Measurements from ENCODE around the gene TBX5. TPM values are rescaled to one million over a fixed set of nuclear protein-coding genes. Genes with fewer than 3 reads are reported as not detected.
A peak's percentile ranks its signal among the peaks of the same experiment; 100 is the strongest.

Gene TBX5
- total and polyA plus RNA-seq, 4 experiments from 2014 or later = not detected

DNA sequence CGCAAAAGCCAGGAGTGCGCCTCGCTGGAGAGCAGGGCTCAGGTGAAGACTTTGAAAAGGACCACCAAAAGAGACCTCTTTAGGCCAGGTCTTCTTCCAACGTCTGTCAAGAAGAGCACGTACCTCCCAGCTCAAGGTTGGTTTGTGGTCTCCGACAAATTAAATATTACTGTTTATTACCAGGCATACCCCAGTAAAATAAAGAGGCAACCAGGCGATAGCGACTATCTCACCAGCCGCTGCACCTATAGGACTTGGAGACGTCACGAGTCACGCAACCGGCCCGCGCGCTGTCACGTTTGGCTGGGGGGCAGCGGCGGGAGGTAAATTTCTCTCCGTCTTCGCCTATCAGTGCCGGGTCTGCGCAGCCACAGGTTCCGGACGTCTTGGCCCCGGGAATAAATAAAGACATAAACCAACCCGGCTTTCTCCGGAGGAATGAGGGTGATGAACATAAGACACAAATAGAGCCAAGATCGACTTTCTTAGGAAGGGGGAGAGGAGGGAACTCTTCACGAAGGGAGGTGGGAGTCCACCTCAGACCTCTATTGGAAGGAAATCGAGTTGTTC lies 2.0 kb upstream of the TBX5 start:
- H3K4me1 Mint-ChIP-seq = peaks cover 1 to 10% (median 9%) of the 10 kb centered on the region in 4 donors
- H3K36me3 Mint-ChIP-seq = no peaks in the 10 kb centered on the region
- POLR2A ChIA-PET (ENCODE audit: partially characterized antibody) = no interaction called here
- no peaks in the 10 kb centered on the region for H3K36me3 ChIP-seq (ENCODE audit: insufficient read depth, low read length)
- H3K27me3 Mint-ChIP-seq = peaks cover 56 to 62% of the 10 kb centered on the region in 2 donors
- H3K27ac Mint-ChIP-seq = no peak overlapping the region
- peaks cover 0 to 11% (median 4%) of the 10 kb centered on the region in 8 donors for H3K9me3 Mint-ChIP-seq
- H3K27ac ChIP-seq (ENCODE audit: low read depth, low read length) = no peak overlapping the region
- H3K4me1 ChIP-seq (ENCODE audit: insufficient read depth, low read length) = no peaks in the 10 kb centered on the region
- H3K4me3 Mint-ChIP-seq = peak overlapping the region in 1 of 8 donors; percentile 10
- no peaks in the 10 kb centered on the region for H3K9me3 ChIP-seq (ENCODE audit: control insufficient read depth in 1 of 2, low read length in 2 of 2)
- CTCF ChIA-PET (ENCODE audit: partially characterized antibody) = no interaction called here
- intact Hi-C loops (cut with micrococcal nuclease) = no loop called here
- no peak overlapping the region for H3K4me3 ChIP-seq (ENCODE audit: low read length in 2 of 2)
- peaks cover 36% of the 10 kb centered on the region for H3K27me3 ChIP-seq (ENCODE audit: insufficient read depth, low read length)
- DNase-seq = no peak

DNA sequence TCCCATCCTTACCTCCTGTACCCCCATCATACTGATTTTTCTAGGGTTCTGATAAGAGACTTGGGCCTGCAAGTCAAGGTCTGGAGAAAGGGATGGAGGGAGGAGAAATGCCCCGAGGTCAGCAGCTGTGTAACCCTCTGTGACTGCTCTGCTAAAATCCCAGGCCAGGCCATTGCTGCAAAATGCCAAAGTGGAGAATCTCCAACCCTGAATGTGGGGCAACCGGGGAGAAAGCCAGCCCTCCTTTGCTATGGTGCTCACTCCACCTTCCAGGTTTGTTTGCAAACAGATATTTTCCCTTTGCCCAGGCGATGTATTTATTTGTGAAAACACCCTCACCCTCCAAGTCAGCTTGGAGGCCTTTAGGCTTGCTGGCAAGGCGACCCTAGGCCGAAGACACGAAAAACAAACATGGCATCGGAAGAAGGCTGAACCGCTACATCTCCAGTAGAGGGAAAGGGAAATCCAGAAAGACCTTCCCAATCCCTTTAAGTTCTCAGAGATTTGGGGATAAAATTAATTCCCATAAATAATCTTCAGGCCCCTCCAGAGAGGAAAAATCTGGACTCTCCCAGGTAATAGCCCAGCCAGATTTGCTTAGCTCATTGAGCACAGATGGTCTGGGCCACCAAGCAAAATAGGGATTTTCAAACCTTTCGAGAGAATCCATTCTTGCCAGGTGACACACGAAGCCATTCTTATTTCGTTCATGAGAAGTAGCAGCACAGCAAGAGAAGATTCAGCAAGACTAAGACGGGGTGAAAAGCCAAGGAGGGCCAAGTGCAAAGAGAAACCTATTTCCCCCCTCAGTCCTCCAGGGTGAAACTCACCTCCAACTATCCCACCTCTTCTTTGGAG lies 1.3 kb upstream of the TBX5 start:
- no peak overlapping the region for H3K27ac Mint-ChIP-seq
- peak overlapping the region in 1 of 8 donors; percentile 10 for H3K4me3 Mint-ChIP-seq
- intact Hi-C loops (cut with micrococcal nuclease) = no loop called here
- Histone ChIP-seq H3K36me3 (ENCODE audit: insufficient read depth, low read length) (no peaks in the 10 kb centered on the region), H3K9me3 (ENCODE audit: control insufficient read depth in 1 of 2, low read length in 2 of 2) (no peaks in the 10 kb centered on the region), H3K27ac (ENCODE audit: low read depth, low read length) (no peak overlapping the region), H3K4me3 (ENCODE audit: low read length in 2 of 2) (no peak overlapping the region), H3K27me3 (ENCODE audit: insufficient read depth, low read length) (peaks cover 31% of the 10 kb centered on the region), H3K4me1 (ENCODE audit: insufficient read depth, low read length) (no peaks in the 10 kb centered on the region)
- no peaks in the 10 kb centered on the region for H3K36me3 Mint-ChIP-seq
- peaks cover 53 to 61% of the 10 kb centered on the region in 2 donors for H3K27me3 Mint-ChIP-seq
- no peak for DNase-seq
- H3K4me1 Mint-ChIP-seq = peaks cover 1 to 10% (median 9%) of the 10 kb centered on the region in 4 donors
- CTCF ChIA-PET (ENCODE audit: partially characterized antibody) = no interaction called here
- POLR2A ChIA-PET (ENCODE audit: partially characterized antibody) = no interaction called here
- H3K9me3 Mint-ChIP-seq = peaks cover 0 to 11% (median 4%) of the 10 kb centered on the region in 8 donors

DNA sequence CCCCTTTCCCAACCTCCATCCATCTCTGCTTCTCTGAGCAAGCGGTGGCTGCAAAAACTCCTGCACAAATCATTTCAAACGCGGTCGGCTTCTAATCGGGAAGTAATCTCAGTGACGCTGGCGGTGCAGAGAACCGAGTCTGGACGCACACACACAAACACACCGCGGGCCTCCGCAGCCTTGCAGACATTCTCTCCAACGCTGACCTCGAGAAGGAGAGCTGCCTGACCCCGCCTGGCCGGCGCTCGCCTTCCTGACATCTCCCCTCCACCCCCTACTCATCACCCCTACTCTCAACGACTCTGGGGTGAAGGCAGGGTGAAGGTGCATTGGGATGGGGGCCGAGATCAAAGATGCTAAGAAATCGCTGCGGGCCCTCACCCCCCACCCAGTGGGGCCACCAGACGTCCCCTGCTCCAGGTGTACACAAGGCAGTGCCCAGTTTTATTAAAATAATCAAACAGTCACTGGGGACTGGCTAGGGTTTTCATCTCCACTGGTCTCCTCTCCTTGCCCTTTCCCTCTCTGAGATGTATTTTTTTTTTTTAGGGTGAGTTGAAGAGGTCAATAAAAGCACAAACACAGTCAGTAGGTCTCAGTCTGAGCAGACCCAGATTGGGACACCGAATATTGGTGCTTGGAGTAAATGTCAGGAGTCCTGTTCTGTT lies 506 bp upstream of the TBX5 start:
- no peak overlapping the region for H3K27ac Mint-ChIP-seq
- ChIA-PET POLR2A (ENCODE audit: partially characterized antibody) (no interaction called here), CTCF (ENCODE audit: partially characterized antibody) (no interaction called here)
- H3K9me3 Mint-ChIP-seq = peaks cover 0 to 12% (median 5%) of the 10 kb centered on the region in 8 donors
- H3K9me3 ChIP-seq (ENCODE audit: control insufficient read depth in 1 of 2, low read length in 2 of 2) = no peaks in the 10 kb centered on the region
- H3K4me1 ChIP-seq (ENCODE audit: insufficient read depth, low read length) = no peaks in the 10 kb centered on the region
- H3K27me3 ChIP-seq (ENCODE audit: insufficient read depth, low read length) = peaks cover 28% of the 10 kb centered on the region
- H3K36me3 ChIP-seq (ENCODE audit: insufficient read depth, low read length) = no peaks in the 10 kb centered on the region
- peaks cover 1 to 10% (median 9%) of the 10 kb centered on the region in 4 donors for H3K4me1 Mint-ChIP-seq
- no peak overlapping the region for H3K4me3 ChIP-seq (ENCODE audit: low read length in 2 of 2)
- peaks cover 56 to 61% of the 10 kb centered on the region in 2 donors for H3K27me3 Mint-ChIP-seq
- H3K4me3 Mint-ChIP-seq = no peak overlapping the region
- intact Hi-C loops (cut with micrococcal nuclease) = no loop called here
- DNase-seq = no peak
- no peak overlapping the region for H3K27ac ChIP-seq (ENCODE audit: low read depth, low read length)
- H3K36me3 Mint-ChIP-seq = no peaks in the 10 kb centered on the region

DNA sequence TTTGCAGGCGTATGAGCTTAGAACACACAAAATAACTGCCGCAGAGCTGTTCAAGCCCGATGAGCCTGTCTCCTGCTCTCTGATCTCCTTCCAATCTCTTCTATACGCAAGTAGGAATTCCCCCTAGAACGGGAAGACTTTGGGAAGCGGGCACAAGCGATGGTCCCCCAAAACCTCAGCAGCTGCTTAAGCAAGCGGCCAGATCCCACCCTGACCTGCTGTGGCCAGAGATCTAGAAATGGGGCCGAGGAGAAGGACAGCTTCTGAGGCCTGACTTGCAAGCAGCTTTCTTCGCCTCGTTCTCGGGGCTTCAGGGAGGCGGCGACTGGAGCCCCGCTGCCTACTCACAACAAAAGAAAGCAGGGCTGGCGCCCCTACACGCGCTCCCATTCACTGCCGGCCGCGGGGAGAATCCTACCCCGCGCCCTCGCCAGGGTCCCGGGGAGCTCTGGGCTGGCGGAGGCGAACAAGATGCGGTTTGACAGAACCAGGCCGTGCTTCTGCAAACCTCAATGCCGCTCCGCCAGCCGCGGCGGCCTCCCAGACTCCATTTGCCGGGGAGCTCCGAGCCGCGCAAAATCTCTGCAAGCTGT lies 922 bp downstream of the TBX5 start:
- H3K9me3 Mint-ChIP-seq = peaks cover 0 to 10% (median 5%) of the 10 kb centered on the region in 8 donors
- no peak overlapping the region for H3K27ac Mint-ChIP-seq
- no peak overlapping the region for H3K4me3 Mint-ChIP-seq
- H3K36me3 Mint-ChIP-seq = no peaks in the 10 kb centered on the region
- no peak for DNase-seq
- Histone ChIP-seq H3K4me3 (ENCODE audit: low read length in 2 of 2) (no peak overlapping the region), H3K36me3 (ENCODE audit: insufficient read depth, low read length) (no peaks in the 10 kb centered on the region), H3K9me3 (ENCODE audit: control insufficient read depth in 1 of 2, low read length in 2 of 2) (no peaks in the 10 kb centered on the region), H3K27ac (ENCODE audit: low read depth, low read length) (no peak overlapping the region), H3K27me3 (ENCODE audit: insufficient read depth, low read length) (peaks cover 33% of the 10 kb centered on the region), H3K4me1 (ENCODE audit: insufficient read depth, low read length) (no peaks in the 10 kb centered on the region)
- H3K27me3 Mint-ChIP-seq = peaks cover 50 to 59% of the 10 kb centered on the region in 2 donors
- intact Hi-C loops (cut with micrococcal nuclease) = no loop called here
- POLR2A ChIA-PET (ENCODE audit: partially characterized antibody) = no interaction called here
- H3K4me1 Mint-ChIP-seq = peaks cover 0 to 10% (median 6%) of the 10 kb centered on the region in 4 donors
- CTCF ChIA-PET (ENCODE audit: partially characterized antibody) = no interaction called here

DNA sequence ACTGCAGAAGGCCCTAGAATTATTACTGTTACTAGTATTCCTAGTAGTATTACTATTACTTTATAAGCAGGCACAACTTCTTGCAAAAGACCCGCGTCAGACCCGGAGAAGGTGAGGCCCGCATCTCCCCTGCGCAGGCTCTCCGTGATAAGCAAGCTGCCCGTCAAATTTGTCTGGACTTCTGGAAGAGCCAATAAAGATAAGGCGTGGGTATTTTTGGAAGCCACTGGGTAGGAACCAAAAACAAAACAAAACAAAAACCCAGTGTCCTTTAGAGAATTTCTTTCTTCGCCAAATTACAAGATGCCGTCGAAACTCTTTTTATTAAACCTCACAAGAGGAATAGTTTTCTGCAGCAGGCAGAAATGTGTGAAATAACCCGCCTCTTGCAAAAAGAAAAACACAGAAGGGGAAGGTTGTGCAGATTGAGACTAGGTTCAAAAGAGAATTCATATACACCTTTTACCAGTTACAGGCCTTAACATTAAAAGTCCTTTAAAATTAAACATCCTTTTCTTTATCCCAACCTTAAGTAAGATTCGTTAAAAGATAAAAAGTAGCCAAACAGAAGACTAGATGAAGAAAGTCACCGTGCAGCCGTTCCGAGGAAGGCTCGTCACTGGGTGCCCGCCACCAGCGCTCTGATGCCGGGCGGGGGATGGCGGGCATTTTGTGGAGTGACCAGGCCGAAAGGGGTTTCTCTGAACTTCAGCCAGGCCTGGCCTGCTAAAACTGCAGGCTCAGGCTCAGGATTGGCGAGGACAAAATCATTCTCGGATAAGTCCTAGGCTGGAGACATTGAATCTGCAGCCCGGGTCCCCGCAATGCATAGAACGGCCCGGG lies 1.6 kb downstream of the TBX5 start:
- Histone ChIP-seq H3K4me3 (ENCODE audit: low read length in 2 of 2) (no peak overlapping the region), H3K27me3 (ENCODE audit: insufficient read depth, low read length) (peaks cover 39% of the 10 kb centered on the region), H3K36me3 (ENCODE audit: insufficient read depth, low read length) (no peaks in the 10 kb centered on the region), H3K27ac (ENCODE audit: low read depth, low read length) (no peak overlapping the region), H3K9me3 (ENCODE audit: control insufficient read depth in 1 of 2, low read length in 2 of 2) (no peaks in the 10 kb centered on the region), H3K4me1 (ENCODE audit: insufficient read depth, low read length) (no peaks in the 10 kb centered on the region)
- POLR2A ChIA-PET (ENCODE audit: partially characterized antibody) = no interaction called here
- intact Hi-C loops (cut with micrococcal nuclease) = no loop called here
- Mint-ChIP-seq H3K4me1 (peaks cover 0 to 7% (median 2%) of the 10 kb centered on the region in 4 donors), H3K36me3 (no peaks in the 10 kb centered on the region), H3K4me3 (no peak overlapping the region), H3K27ac (no peak overlapping the region), H3K27me3 (peaks cover 47 to 57% of the 10 kb centered on the region in 2 donors), H3K9me3 (peaks cover 0 to 10% (median 4%) of the 10 kb centered on the region in 8 donors)
- no peak for DNase-seq
- CTCF ChIA-PET (ENCODE audit: partially characterized antibody) = no interaction called here

DNA sequence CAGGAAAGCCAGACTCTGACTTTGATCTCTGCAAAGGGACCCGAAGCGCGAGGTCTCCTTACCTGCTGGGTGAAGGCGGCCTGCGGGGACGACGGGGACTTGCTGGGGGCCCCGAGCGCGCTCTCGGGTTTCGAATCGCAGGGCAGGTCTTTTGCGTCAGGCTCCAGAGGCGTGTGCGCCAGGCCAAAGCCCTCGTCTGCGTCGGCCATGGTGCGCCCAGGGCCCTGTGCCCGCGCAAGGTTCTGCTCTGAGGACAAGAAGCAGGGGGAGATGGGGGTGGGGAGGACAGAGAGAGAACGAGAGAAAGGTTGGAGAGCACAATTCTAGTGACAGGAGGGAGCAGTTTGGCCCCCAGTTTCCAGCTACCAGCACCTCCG lies 2.3 kb downstream of the TBX5 start:
- intact Hi-C loops (cut with micrococcal nuclease) = no loop called here
- no peak for DNase-seq
- no peaks in the 10 kb centered on the region for H3K4me1 ChIP-seq (ENCODE audit: insufficient read depth, low read length)
- peaks cover 0 to 6% (median 1%) of the 10 kb centered on the region in 4 donors for H3K4me1 Mint-ChIP-seq
- peaks cover 52 to 60% of the 10 kb centered on the region in 2 donors for H3K27me3 Mint-ChIP-seq
- CTCF ChIA-PET (ENCODE audit: partially characterized antibody) = no interaction called here
- no peak overlapping the region for H3K27ac ChIP-seq (ENCODE audit: low read depth, low read length)
- H3K27me3 ChIP-seq (ENCODE audit: insufficient read depth, low read length) = peaks cover 45% of the 10 kb centered on the region
- H3K9me3 ChIP-seq (ENCODE audit: control insufficient read depth in 1 of 2, low read length in 2 of 2) = no peaks in the 10 kb centered on the region
- H3K4me3 Mint-ChIP-seq = no peak overlapping the region
- H3K4me3 ChIP-seq (ENCODE audit: low read length in 2 of 2) = no peak overlapping the region
- no peaks in the 10 kb centered on the region for H3K36me3 Mint-ChIP-seq
- H3K9me3 Mint-ChIP-seq = peaks cover 0 to 9% (median 4%) of the 10 kb centered on the region in 8 donors
- POLR2A ChIA-PET (ENCODE audit: partially characterized antibody) = no interaction called here
- H3K27ac Mint-ChIP-seq = no peak overlapping the region
- H3K36me3 ChIP-seq (ENCODE audit: insufficient read depth, low read length) = no peaks in the 10 kb centered on the region
